Brain microvascular endothelial cell (primary cell): Measurements from ENCODE around the gene ALKAL2.

Experiments used
- DNase-seq: peaks from one replicate; pipeline ENCODE4 v3.0.0-alpha.2; 2020
- H3K27ac ChIP-seq: fragments of 250-450 bp; sonication (Bioruptor Pico); 2 replicates; pipeline ENCODE4 v1.5.1; 2020; ENCODE audit warnings: mild to moderate bottlenecking, moderate library complexity
- H3K27me3 ChIP-seq: fragments of 250-450 bp; sonication (Bioruptor Pico); replicated peaks from 2 replicates; pipeline ENCODE4 v1.5.1; 2020; ENCODE audit warnings: mild to moderate bottlenecking
- H3K36me3 ChIP-seq: fragments of 250-450 bp; sonication (Bioruptor Pico); replicated peaks from 2 replicates; pipeline ENCODE4 v1.5.1; 2020; ENCODE audit warnings: mild to moderate bottlenecking
- H3K4me3 ChIP-seq: 2 replicates; pipeline ENCODE4 v1.5.1; 2011; ENCODE audit warnings: low read depth, mild to moderate bottlenecking, control low read depth, low read length, moderate library complexity
- in situ Hi-C: cut with HindIII; loops from 2 replicates; pipeline ENCODE4 v1.10.0; 2017; ENCODE audit warnings: low sequenced_read_pairs, low pct_ligation_motif_present
- TF ChIP-seq, protein P1 (sequence below): IDR thresholded peaks from 2 replicates; pipeline ENCODE4 v1.5.1; 2011; ENCODE audit warnings: low read depth, mild to moderate bottlenecking, moderate library complexity, low read length, control low read depth, inconsistent platforms; ENCODE audit errors: missing control alignments

The ALKAL2 gene

DNA sequence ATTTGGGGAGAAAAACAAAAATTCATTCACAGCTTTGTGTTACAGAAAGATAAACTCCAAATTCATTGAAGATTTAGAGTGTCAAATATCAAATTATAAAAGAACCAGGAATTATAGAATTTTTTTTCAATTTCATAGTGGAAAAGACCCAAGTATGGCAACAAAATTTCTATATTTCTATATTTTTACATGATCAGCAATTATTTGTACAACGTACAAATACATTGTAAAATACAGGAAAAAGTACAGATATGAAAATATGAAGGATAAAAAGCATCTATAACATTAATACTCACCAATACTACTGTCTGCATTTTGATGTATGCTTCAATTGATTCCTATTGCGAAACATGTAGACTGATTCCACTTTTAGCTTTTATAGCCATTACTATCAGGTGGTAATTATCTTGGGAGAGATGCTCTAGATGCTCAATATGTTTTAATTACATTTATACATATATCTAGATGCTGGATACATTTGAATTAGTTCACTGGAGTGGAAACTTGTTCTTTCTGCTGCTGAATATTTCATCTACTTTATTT lies 28.0 kb downstream of the ALKAL2 start:
- Histone ChIP-seq H3K27me3 (no peaks in the 10 kb centered on the region), H3K4me3 (no peak overlapping the region), H3K36me3 (no peaks in the 10 kb centered on the region), H3K27ac (no peak overlapping the region)
- TF ChIP-seq, protein P1, sequence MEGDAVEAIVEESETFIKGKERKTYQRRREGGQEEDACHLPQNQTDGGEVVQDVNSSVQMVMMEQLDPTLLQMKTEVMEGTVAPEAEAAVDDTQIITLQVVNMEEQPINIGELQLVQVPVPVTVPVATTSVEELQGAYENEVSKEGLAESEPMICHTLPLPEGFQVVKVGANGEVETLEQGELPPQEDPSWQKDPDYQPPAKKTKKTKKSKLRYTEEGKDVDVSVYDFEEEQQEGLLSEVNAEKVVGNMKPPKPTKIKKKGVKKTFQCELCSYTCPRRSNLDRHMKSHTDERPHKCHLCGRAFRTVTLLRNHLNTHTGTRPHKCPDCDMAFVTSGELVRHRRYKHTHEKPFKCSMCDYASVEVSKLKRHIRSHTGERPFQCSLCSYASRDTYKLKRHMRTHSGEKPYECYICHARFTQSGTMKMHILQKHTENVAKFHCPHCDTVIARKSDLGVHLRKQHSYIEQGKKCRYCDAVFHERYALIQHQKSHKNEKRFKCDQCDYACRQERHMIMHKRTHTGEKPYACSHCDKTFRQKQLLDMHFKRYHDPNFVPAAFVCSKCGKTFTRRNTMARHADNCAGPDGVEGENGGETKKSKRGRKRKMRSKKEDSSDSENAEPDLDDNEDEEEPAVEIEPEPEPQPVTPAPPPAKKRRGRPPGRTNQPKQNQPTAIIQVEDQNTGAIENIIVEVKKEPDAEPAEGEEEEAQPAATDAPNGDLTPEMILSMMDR: no peak
- in situ Hi-C loops: no loop called here
- DNase-seq: no peak

DNA sequence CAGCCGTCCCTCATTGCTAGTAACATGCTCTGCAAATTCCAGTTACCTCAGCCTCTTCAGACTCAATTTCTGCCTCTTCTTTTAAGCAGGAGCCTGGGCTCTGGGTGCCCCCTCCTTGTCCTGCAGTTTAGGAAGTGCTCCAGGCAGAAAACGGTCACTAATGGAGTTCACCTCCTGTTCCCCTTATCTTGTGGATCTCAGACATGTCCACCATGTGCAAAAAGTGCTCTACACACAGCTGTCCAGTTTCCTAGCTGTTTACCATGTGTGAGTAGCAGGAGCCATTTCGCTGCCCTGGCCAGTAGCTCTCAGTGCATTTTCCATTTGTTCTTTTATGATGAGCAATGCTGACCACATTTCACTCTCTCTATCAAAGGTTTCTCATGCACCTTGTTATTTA lies 29.0 kb downstream of the ALKAL2 start:
- Histone ChIP-seq H3K36me3 (no peaks in the 10 kb centered on the region), H3K27ac (no peak overlapping the region), H3K27me3 (no peaks in the 10 kb centered on the region), H3K4me3 (no peak overlapping the region)
- TF ChIP-seq, protein P1: no peak
- in situ Hi-C loops: no loop called here
- DNase-seq: no peak

DNA sequence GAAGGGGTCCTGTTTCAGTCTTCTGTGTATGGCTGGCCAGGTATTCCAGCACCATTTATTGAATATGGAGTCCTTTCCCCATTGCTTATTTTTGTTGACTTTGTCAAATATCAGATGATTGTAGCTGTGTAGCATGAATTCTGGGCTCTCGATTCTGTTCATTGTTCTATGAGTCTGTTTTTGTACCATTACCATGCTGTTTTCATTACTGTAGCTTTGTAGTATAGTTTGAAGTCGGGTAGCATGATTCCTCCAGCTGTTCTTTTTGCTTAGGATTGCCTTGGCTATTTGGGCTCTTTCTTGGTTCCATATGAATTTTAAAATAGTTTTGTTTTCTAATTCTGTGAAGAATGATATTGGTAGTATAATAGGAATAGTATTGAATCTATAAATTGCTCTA lies 30.0 kb downstream of the ALKAL2 start:
- Histone ChIP-seq H3K36me3 (no peaks in the 10 kb centered on the region), H3K27me3 (no peaks in the 10 kb centered on the region), H3K27ac (no peak overlapping the region), H3K4me3 (no peak overlapping the region)
- DNase-seq: no peak
- in situ Hi-C loops: no loop called here
- TF ChIP-seq, protein P1: no peak

DNA sequence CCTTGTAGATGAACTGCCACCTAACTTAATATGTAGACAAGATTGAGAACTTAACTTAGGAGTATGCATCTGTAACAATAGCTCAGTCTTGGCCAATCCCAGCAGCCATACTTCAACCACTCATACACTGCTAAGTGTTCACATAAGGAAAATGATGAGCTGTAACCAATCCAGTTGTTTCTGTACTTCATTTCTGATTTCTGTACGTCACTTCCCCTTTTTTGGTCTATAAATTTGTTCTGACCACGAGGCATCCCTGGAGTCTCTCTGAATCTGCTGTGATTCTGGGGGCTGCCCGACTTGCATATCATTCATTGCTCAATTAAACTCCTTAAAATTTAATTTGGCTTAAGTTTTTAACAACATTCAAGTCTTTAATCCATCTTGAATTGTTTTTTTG lies 30.5 kb downstream of the ALKAL2 start:
- no peaks in the 10 kb centered on the region for H3K36me3 ChIP-seq
- no peaks in the 10 kb centered on the region for H3K27me3 ChIP-seq
- H3K27ac ChIP-seq: no peak overlapping the region
- no peak for DNase-seq
- TF ChIP-seq, protein P1: no peak
- H3K4me3 ChIP-seq: no peak overlapping the region
- in situ Hi-C loops: no loop called here

DNA sequence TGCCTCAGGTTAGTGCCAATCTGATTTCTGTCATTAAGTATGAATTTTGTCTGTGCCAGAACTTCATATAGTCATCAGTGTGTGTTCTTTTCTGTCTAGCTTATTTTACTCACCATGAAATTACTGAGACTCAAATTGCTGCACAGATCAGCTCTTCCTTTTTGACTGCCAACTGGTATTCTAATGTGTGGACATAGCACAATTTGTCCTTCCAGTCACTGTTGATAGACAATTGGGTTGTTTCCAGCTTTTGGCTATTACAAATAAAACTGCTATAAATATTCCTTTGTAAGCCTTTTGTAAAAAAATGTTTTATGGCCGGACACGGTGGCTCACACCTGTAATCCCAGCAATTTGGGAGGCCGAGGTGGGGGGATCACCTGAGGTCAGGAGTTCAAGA lies 31.8 kb downstream of the ALKAL2 start:
- Histone ChIP-seq H3K27me3 (no peaks in the 10 kb centered on the region), H3K27ac (no peak overlapping the region), H3K4me3 (no peak overlapping the region), H3K36me3 (no peaks in the 10 kb centered on the region)
- in situ Hi-C loops: no loop called here
- TF ChIP-seq, protein P1: no peak
- DNase-seq: no peak

DNA sequence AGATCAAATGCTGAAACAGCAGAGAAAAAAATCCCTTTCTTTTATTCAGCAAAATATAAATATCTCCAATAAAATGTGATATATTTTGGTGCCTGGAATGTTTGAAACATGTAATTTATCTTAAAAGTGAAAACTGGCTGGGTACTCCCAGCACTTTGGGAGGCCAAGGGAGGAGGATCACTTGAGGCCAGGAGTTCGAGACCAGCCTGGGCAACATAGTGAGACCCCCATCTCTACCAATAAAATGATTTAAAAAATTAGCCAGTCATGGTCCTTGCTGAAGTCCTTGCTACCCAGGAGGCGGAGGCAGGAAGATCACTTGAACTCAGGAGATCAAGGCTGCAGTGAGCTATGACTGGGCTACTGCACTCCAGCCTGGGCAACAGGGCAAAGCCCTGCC lies 32.7 kb downstream of the ALKAL2 start:
- no peak for DNase-seq
- no peaks in the 10 kb centered on the region for H3K27me3 ChIP-seq
- no peak overlapping the region for H3K4me3 ChIP-seq
- in situ Hi-C loops: no loop called here
- H3K27ac ChIP-seq: no peak overlapping the region
- H3K36me3 ChIP-seq: no peaks in the 10 kb centered on the region
- TF ChIP-seq, protein P1: no peak
